Hippocampal formation (tissue), 2 donors: ENCODE results near the gene COA8.
A peak's percentile ranks its signal among the peaks of the same experiment; 100 is the strongest.
"Not testable (repeated sequence)": the region's sequence is repeated elsewhere in the genome, so short reads cannot be mapped to it uniquely, and the experiment has no call there.

Source experiments
- DNase-seq, 2 donors: peaks; one replicate each; lab custom pipeline; 2025; lab: John Stamatoyannopoulos, UW

Gene COA8

GRCh38 chr14:103576371-103577024 is 13.7 kb downstream of the COA8 start:
- peak; percentile 46 to 67 for DNase-seq

- DNase-seq, result no peak
These were observed 15.8 kb downstream of the COA8 start for GRCh38 chr14:103578401-103579075.

GRCh38 chr14:103581206-103581605 is 18.4 kb downstream of the COA8 start:
- DNase-seq, result no peak

GRCh38 chr14:103581954-103582703 is 19.4 kb downstream of the COA8 start:
- no peak for DNase-seq

- no peak for DNase-seq
These were observed 21.7 kb downstream of the COA8 start for GRCh38 chr14:103584326-103584915.

- no peak for DNase-seq
These were observed 30.8 kb downstream of the COA8 start for GRCh38 chr14:103593577-103593976.

- DNase-seq, result peak; percentile 80 to 82
These were observed 31.5 kb downstream of the COA8 start for GRCh38 chr14:103594265-103594664.

GRCh38 chr14:103597623-103598377 is 35.0 kb downstream of the COA8 start:
- peak in 1 of 2 donors; percentile 27 for DNase-seq

GRCh38 chr14:103600503-103600902 is 37.7 kb downstream of the COA8 start:
- DNase-seq, result no peak

GRCh38 chr14:103604620-103605019 is 41.9 kb downstream of the COA8 start:
- no peak for DNase-seq

GRCh38 chr14:103606963-103607668 is 44.4 kb downstream of the COA8 start:
- peak; percentile 74 to 76 for DNase-seq

- DNase-seq, result no peak
These were observed 45.1 kb downstream of the COA8 start for GRCh38 chr14:103607822-103608221.

GRCh38 chr14:103609081-103609480 is 46.3 kb downstream of the COA8 start:
- not testable (repeated sequence) for DNase-seq

- no peak for DNase-seq
These were observed 48.5 kb downstream of the COA8 start for GRCh38 chr14:103611215-103611614.

- no peak for DNase-seq
These were observed 50.8 kb downstream of the COA8 start for GRCh38 chr14:103613517-103613916.

GRCh38 chr14:103616635-103617300 is 54.0 kb downstream of the COA8 start:
- DNase-seq, result no peak

GRCh38 chr14:103619057-103619456 is 56.3 kb downstream of the COA8 start:
- DNase-seq, result no peak

- no peak for DNase-seq
These were observed 59.1 kb downstream of the COA8 start for GRCh38 chr14:103621860-103622259.

- DNase-seq, result no peak
These were observed 60.5 kb downstream of the COA8 start for GRCh38 chr14:103623308-103623707.

GRCh38 chr14:103623883-103624482 is 61.2 kb downstream of the COA8 start:
- DNase-seq, result no peak
